Measurements from ENCODE around the gene CERS2.
"Not testable (repeated sequence)": the region's sequence is repeated elsewhere in the genome, so short reads cannot be mapped to it uniquely, and the experiment has no call there.

CERS2 gene

GRCh38 chr1:150969626-150970025 lies 5.0 kb downstream of the CERS2 start:
- DNase-seq = no peak

GRCh38 chr1:150968491-150968890 lies 6.1 kb downstream of the CERS2 start:
- DNase-seq = no peak

- no peak for DNase-seq
Measured at GRCh38 chr1:150967936-150968335, 6.7 kb downstream of the CERS2 start.

GRCh38 chr1:150966011-150966410 lies 8.6 kb downstream of the CERS2 start:
- no peak for DNase-seq

GRCh38 chr1:150965605-150966004 lies 9.0 kb downstream of the CERS2 start:
- no peak for DNase-seq

GRCh38 chr1:150964164-150964489 lies 10.5 kb downstream of the CERS2 start:
- DNase-seq = no peak

- DNase-seq = no peak
Measured at GRCh38 chr1:150963321-150964163, 11.1 kb downstream of the CERS2 start.

- DNase-seq = no peak
Measured at GRCh38 chr1:150961756-150962155, 12.9 kb downstream of the CERS2 start.

- no peak for DNase-seq
Measured at GRCh38 chr1:150960646-150961045, 14.0 kb downstream of the CERS2 start.

- DNase-seq = no peak
Measured at GRCh38 chr1:150957666-150958065, 17.0 kb downstream of the CERS2 start.

- no peak for DNase-seq
Measured at GRCh38 chr1:150955280-150955679, 19.4 kb downstream of the CERS2 start.

GRCh38 chr1:150954708-150955107 lies 19.9 kb downstream of the CERS2 start:
- no peak for DNase-seq

- DNase-seq = no peak
Measured at GRCh38 chr1:150944856-150945255, 29.8 kb downstream of the CERS2 start.

GRCh38 chr1:150931773-150932172 lies 42.9 kb downstream of the CERS2 start:
- DNase-seq = no peak

GRCh38 chr1:150928775-150929174 lies 45.9 kb downstream of the CERS2 start:
- not testable (repeated sequence) for DNase-seq

- DNase-seq = no peak
Measured at GRCh38 chr1:150928286-150928685, 46.3 kb downstream of the CERS2 start.

GRCh38 chr1:150927624-150928023 lies 47.0 kb downstream of the CERS2 start:
- no peak for DNase-seq

- DNase-seq = peak; percentile 89
Measured at GRCh38 chr1:150926097-150926741, 48.4 kb downstream of the CERS2 start, which contains the start of gene SETDB1. TSS of gene SETDB1 (plus strand) at chr1:150926363. CDS start at chr1:150927715, 1,352 bp downstream.

- no peak for DNase-seq
Measured at GRCh38 chr1:150925080-150925479, 49.6 kb downstream of the CERS2 start.

- DNase-seq = peak; percentile 81
Measured at GRCh38 chr1:150922519-150922975, 52.1 kb downstream of the CERS2 start.

- DNase-seq = no peak
Measured at GRCh38 chr1:150917387-150917786, 57.2 kb downstream of the CERS2 start.

Data from activated CD8-positive, alpha-beta memory T cell treated with anti-CD3 and anti-CD28 coated beads, Interleukin-2, amount 50 U/mL, for 4 hours (primary cell).